GM12878 (cell line): ENCODE results near the gene KLRF1. TPM values are rescaled to one million over a fixed set of nuclear protein-coding genes. Genes with fewer than 3 reads are reported as not detected.

Experiments
- ATAC-seq: fragments of 200-7000 bp; cut with Tn5 transposase; 3 replicates; pipeline ENCODE4 v1.9.1; 2020; ENCODE audit warnings: mild to moderate bottlenecking, moderate library complexity
- BruUV-seq: library from RNA; stranded (reverse); fragments of 400-500 nt; replicated peaks from 2 replicates; lab custom pipeline; 2021; lab: Mats Ljungman, UMichigan
- CTCF ChIA-PET: fragments of 300-600 bp; sonication (Branson Sonifier 250); formaldehyde crosslinking; extraction: SDS; loops from one replicate; lab custom pipeline; 2021; ENCODE audit warnings: inconsistent platforms; lab: Yijun Ruan, JAX
- POLR2A ChIA-PET: fragments of 350-600 bp; formaldehyde crosslinking; extraction: SDS; loops from one replicate; lab custom pipeline; 2021; ENCODE audit warnings: inconsistent platforms; lab: Charles Lee
- RAD21 ChIA-PET: fragments of 300-600 bp; sonication (Branson Sonifier 250); formaldehyde crosslinking; loops from one replicate; lab custom pipeline; 2023; ENCODE audit warnings: antibody characterized with exemption; ENCODE audit not compliant: unreplicated experiment; lab: Charles Lee
- SMC1A ChIA-PET: fragments of 300-600 bp; sonication (Branson Sonifier 250); formaldehyde crosslinking; loops from one replicate; lab custom pipeline; 2023; ENCODE audit not compliant: unreplicated experiment, uncharacterized antibody; lab: Charles Lee
- DNase-seq: peaks from one replicate; pipeline ENCODE4 v3.0.0-alpha.2; 2011; ENCODE audit warnings: low read depth, low spot score
- FAIRE-seq: peaks from 3 replicates; lab custom pipeline; 2011; peaks lifted over from hg19 to GRCh38; lab: Jason Lieb, UNC
- H2AFZ ChIP-seq: 2 replicates; pipeline ENCODE4 v1.6.0; 2011; ENCODE audit warnings: low read depth, low read length, control low read depth; ENCODE audit not compliant: control insufficient read depth
- H3K27ac ChIP-seq: 2 replicates; pipeline ENCODE4 v1.5.1; 2011; ENCODE audit warnings: control low read depth; ENCODE audit not compliant: control insufficient read depth, insufficient read depth
- H3K27me3 ChIP-seq, 2 experiments: replicated peaks in 1 of 2; 2 replicates each; pipeline versions ENCODE4 v1.6.0 to v1.6.1; 2011; ENCODE audit warnings: low read length in 1 of 2; ENCODE audit not compliant: control insufficient read depth in 2 of 2, insufficient read depth in 2 of 2
- H3K36me3 ChIP-seq, 2 experiments: 2 replicates each; pipeline ENCODE4 v1.5.1; 2011; ENCODE audit warnings: low read length in 1 of 2; ENCODE audit not compliant: control insufficient read depth in 2 of 2, insufficient read depth in 2 of 2
- H3K4me1 ChIP-seq: 2 replicates; pipeline ENCODE4 v1.6.1; 2011; ENCODE audit warnings: mild to moderate bottlenecking, low read length, moderate library complexity, mixed read lengths; ENCODE audit not compliant: control insufficient read depth, insufficient read depth
- H3K4me2 ChIP-seq: 2 replicates; pipeline ENCODE4 v1.6.0; 2011; ENCODE audit warnings: control low read depth; ENCODE audit not compliant: control insufficient read depth, insufficient read depth
- H3K4me3 ChIP-seq: fragments of 200-600 bp; sonication (generic); 2 replicates; pipeline ENCODE4 v1.5.1; 2016
- H3K79me2 ChIP-seq: 2 replicates; pipeline ENCODE4 v1.6.0; 2011; ENCODE audit warnings: low read length; ENCODE audit not compliant: control insufficient read depth, insufficient read depth
- H3K9ac ChIP-seq: 2 replicates; pipeline ENCODE4 v1.8.0; 2011; ENCODE audit warnings: low read length, control low read depth, mixed read lengths; ENCODE audit not compliant: control insufficient read depth, insufficient read depth
- H3K9me3 ChIP-seq: replicated peaks from 3 replicates; pipeline ENCODE4 v1.5.1; 2011; ENCODE audit warnings: mild to moderate bottlenecking, low read length; ENCODE audit not compliant: control insufficient read depth, insufficient read depth
- H4K20me1 ChIP-seq: 2 replicates; pipeline ENCODE4 v1.6.0; 2011; ENCODE audit not compliant: control insufficient read depth, insufficient read depth
- BMI1 ChIP-seq: fragments of 450-650 bp; IDR thresholded peaks from 2 replicates; pipeline ENCODE4 v1.6.1; 2016; ENCODE audit warnings: mild to moderate bottlenecking, moderate library complexity, borderline replicate concordance
- HSF1 ChIP-seq: fragments of 150-350 bp; IDR thresholded peaks from 2 replicates; pipeline ENCODE4 v1.6.1; 2014; ENCODE audit warnings: mild to moderate bottlenecking, low read depth, low read length
- IRF3 ChIP-seq: fragments of 450-650 bp; IDR thresholded peaks from 2 replicates; pipeline ENCODE4 v1.6.1; 2014; ENCODE audit warnings: mild to moderate bottlenecking
- NKRF ChIP-seq: fragments of 450-650 bp; conservative IDR thresholded peaks from 2 replicates; pipeline ENCODE4 v1.6.1; 2017; ENCODE audit warnings: mild to moderate bottlenecking, moderate library complexity
- POLR2AphosphoS2 ChIP-seq: IDR thresholded peaks from 2 replicates; pipeline ENCODE4 v1.6.1; 2011; ENCODE audit warnings: low read depth, mild to moderate bottlenecking, low read length, improper control_type of control experiment, moderate library complexity
- ZBTB40 ChIP-seq: fragments of 450-650 bp; IDR thresholded peaks from 2 replicates; pipeline ENCODE4 v1.6.1; 2016; ENCODE audit warnings: mild to moderate bottlenecking, moderate library complexity, borderline replicate concordance
- WGBS: methylation state at CpG from one replicate; pipeline ENCODE4 v1.1.6; 2016; ENCODE audit warnings: low lambda C conversion rate; ENCODE audit not compliant: insufficient replicate concordance, insufficient coverage; ENCODE audit errors: missing lambda C conversion rate; 5-methylcytosine and 5-hydroxymethylcytosine counted together
- in situ Hi-C: fragments of 300-500 bp; cut with MboI; formaldehyde crosslinking; loops from 9 replicates; pipeline ENCODE4 v1.14.3; 2018; ENCODE audit warnings: mixed read lengths
- intact Hi-C: fragments of 100-400 bp; cut with micrococcal nuclease; formaldehyde crosslinking; loops from one replicate; pipeline ENCODE4 v1.14.2; 2022; ENCODE audit not compliant: unreplicated experiment
- polyA plus RNA-seq, 11 experiments: library from polyadenylated mRNA; depleted of rRNA in 4 of 11; unstranded in 6 of 11; stranded (reverse) in 5 of 11; fragments of >200 nt; fragmentation: Nextera tagmentation in 4 of 11; fragmentation: Illumina TruSeq in 1 of 11; extraction: Ambion mirVana in 4 of 11; extraction: Trizol in 1 of 11; gene quantifications; 1 replicate in 1 of 11; 2 replicates in 10 of 11; pipeline versions ENCODE4 v1.2.1 to v1.2.3, GENCODE V29; 2011 to 2016; ENCODE audit warnings: inconsistent platforms in 2 of 11, missing spikeins in 2 of 11, low read depth in 1 of 11
- total RNA-seq, 4 experiments: library from RNA; depleted of rRNA in 3 of 4; stranded (reverse); fragments of >200 nt in 3 of 4; fragmentation: Illumina TruSeq in 1 of 4; extraction: Trizol in 1 of 4; gene quantifications; 2 replicates each; pipeline versions ENCODE4 v1.2.1 to v1.2.3, GENCODE V29; 2013 to 2021

The KLRF1 gene
- total and polyA plus RNA-seq, 10 of the 15 experiments (the other 5 are each of a cell fraction or from before 2014, with no cell fraction given) = 0.13 to 2.0 (median 0.18) TPM; not detected in 6

- H3K4me3 ChIP-seq = no peak overlapping the region
- ChIA-PET CTCF (interaction anchor here (0.8 to 7.8 kb wide), 5 partner anchors 8 to 134 kb away, joined by 3 to 67 read pairs (median 5); no protein-coding TSS in a partner anchor), POLR2A (no interaction called here), RAD21 (no interaction called here), SMC1A (interaction anchor here (0.7 to 6.5 kb wide), 4 partner anchors 44 to 62 kb away, joined by 3 to 34 read pairs (median 3); no protein-coding TSS in a partner anchor)
- no peaks in the 10 kb centered on the region for H4K20me1 ChIP-seq
- no peaks in the 10 kb centered on the region for H3K36me3 ChIP-seq
- no peaks in the 10 kb centered on the region for H3K9me3 ChIP-seq
- WGBS = 63% methylated on average over 2 of the region's 2 CpGs
- H2AFZ ChIP-seq = no peak overlapping the region
- intact Hi-C loops = no loop called here
- H3K27ac ChIP-seq = no peak overlapping the region
- no peak for DNase-seq
- no peak for FAIRE-seq
- no peak for ATAC-seq
- no peaks in the 10 kb centered on the region for H3K4me1 ChIP-seq
- in situ Hi-C loops = no loop called here
- no peaks in the 10 kb centered on the region; a peak in 1 of 4 replicates for H3K27me3 ChIP-seq
- TF ChIP-seq POLR2AphosphoS2 = no peak
- peak; percentile 73 for TF ChIP-seq BMI1
- H3K4me2 ChIP-seq = no peak overlapping the region
- no peak overlapping the region for H3K9ac ChIP-seq
- H3K79me2 ChIP-seq = no peaks in the 10 kb centered on the region
- no TSS peak for BruUV-seq
Observed at GRCh38 chr12:9805883-9806282, 21.4 kb upstream of the KLRF1 start.

GRCh38 chr12:9806714-9807113 lies 20.6 kb upstream of the KLRF1 start:
- FAIRE-seq (no peak), ATAC-seq (no peak), DNase-seq (no peak)
- 48% methylated on average over 4 of the region's 4 CpGs for WGBS
- intact Hi-C loops (no loop called here), in situ Hi-C loops (no loop called here)
- no peak overlapping the region for H3K9ac ChIP-seq
- ChIA-PET SMC1A (interaction anchor here (1.2 to 6.5 kb wide), 3 partner anchors 9 to 61 kb away, joined by 3 to 34 read pairs (median 5); no protein-coding TSS in a partner anchor), CTCF (interaction anchor here (1.2 to 7.8 kb wide), 5 partner anchors 8 to 133 kb away, joined by 4 to 67 read pairs (median 5); no protein-coding TSS in a partner anchor), POLR2A (no interaction called here), RAD21 (interaction anchor here (2.2 to 3.4 kb wide), 2 partner anchors 8 to 57 kb away, joined by 6 to 15 read pairs; no protein-coding TSS in a partner anchor)
- H3K4me2 ChIP-seq = no peak overlapping the region
- no TSS peak for BruUV-seq
- no peak overlapping the region for H3K4me3 ChIP-seq
- no peak overlapping the region for H3K27ac ChIP-seq
- no peaks in the 10 kb centered on the region for H4K20me1 ChIP-seq
- no peaks in the 10 kb centered on the region for H3K9me3 ChIP-seq
- H3K27me3 ChIP-seq = no peaks in the 10 kb centered on the region; a peak in 1 of 4 replicates
- H3K36me3 ChIP-seq = no peaks in the 10 kb centered on the region
- H3K4me1 ChIP-seq = no peaks in the 10 kb centered on the region
- no peaks in the 10 kb centered on the region for H3K79me2 ChIP-seq
- H2AFZ ChIP-seq = no peak overlapping the region
- no peak for TF ChIP-seq NKRF
- TF ChIP-seq ZBTB40 = no peak
- no peak for TF ChIP-seq IRF3
- TF ChIP-seq HSF1 = no peak
